ENCODE measurements around the gene ALDOA. TPM values are rescaled to one million over a fixed set of nuclear protein-coding genes. Genes with fewer than 3 reads are reported as not detected.

The ALDOA gene
- total and polyA plus RNA-seq, 9 of the 15 experiments (the other 6 are each of a cell fraction or from before 2014, with no cell fraction given) = 311 to 2,224 (median 1,293) TPM

DNA sequence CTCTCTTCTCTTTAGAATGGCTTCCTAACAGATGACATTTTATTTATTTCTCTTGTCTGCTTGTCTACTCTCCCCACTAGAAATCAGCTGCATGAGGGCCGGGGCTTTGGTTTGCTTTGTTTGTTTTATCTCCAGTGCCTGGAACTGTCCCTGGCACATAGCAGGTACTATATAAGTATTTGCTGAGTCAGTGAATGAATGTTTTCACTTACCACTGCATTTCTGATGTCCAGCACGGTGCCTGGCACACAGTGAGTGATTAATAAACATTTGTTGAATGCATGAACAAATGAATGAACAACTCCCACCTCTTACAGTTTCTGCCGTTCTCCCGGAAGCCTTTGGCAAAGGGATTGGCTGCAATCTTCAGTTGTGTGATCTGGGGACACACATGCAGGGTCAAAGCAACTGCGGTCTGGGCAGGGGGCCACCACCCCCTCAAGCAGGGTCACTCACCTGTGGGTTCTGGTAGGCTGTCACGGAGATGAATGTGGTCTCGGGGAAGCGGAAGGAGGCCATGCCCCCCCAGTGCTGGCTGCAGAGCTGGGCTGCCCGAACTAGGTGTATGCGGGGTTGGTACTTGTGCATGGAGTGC, 22.8 kb downstream of the ALDOA start (continued):
- TF ChIP-seq, protein P1, sequence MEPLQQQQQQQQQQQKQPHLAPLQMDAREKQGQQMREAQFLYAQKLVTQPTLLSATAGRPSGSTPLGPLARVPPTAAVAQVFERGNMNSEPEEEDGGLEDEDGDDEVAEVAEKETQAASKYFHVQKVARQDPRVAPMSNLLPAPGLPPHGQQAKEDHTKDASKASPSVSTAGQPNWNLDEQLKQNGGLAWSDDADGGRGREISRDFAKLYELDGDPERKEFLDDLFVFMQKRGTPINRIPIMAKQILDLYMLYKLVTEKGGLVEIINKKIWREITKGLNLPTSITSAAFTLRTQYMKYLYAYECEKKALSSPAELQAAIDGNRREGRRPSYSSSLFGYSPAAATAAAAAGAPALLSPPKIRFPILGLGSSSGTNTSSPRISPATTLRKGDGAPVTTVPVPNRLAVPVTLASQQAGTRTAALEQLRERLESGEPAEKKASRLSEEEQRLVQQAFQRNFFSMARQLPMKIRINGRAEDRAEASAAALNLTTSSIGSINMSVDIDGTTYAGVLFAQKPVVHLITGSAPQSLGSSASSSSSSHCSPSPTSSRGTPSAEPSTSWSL (CRISPR knock-in tag; IDR thresholded peaks at IDR 0.05; ENCODE audit: borderline replicate concordance) = no peak
- TF ChIP-seq TAF1 (IDR thresholded peaks at IDR 0.05; ENCODE audit: control insufficient read depth, extremely low read depth, insufficient read depth, low read length, severe bottlenecking) = no peak
- TF ChIP-seq ZBTB7A (IDR thresholded peaks at IDR 0.05; ENCODE audit: borderline replicate concordance, control insufficient read depth, low read depth, low read length) = peak; percentile 12; the same call in 1 of the 2 replicates
- no peak for TF ChIP-seq TBL1XR1 (IDR thresholded peaks at IDR 0.05; ENCODE audit: low read length in 2 of 2)
- no peak for TF ChIP-seq JUNB (CRISPR knock-in tag; conservative IDR thresholded peaks at IDR 0.05)
- no peak for TF ChIP-seq ZNF143 (CRISPR knock-in tag; IDR thresholded peaks at IDR 0.05)
- TF ChIP-seq ETV5 (CRISPR knock-in tag; IDR thresholded peaks at IDR 0.05; ENCODE audit: low read depth) = no peak
- no peak for TF ChIP-seq NR2F6 (CRISPR knock-in tag; IDR thresholded peaks at IDR 0.05)
- no peak for TF ChIP-seq NCOA2 (IDR thresholded peaks at IDR 0.05; ENCODE audit: partially characterized antibody in 2 of 2)
- TF ChIP-seq MCM2 (IDR thresholded peaks at IDR 0.05; ENCODE audit: low read depth) = no peak
- TF ChIP-seq MAFK (IDR thresholded peaks at IDR 0.05; ENCODE audit: low read length) = peak; percentile 65
- peak; percentile 78 for TF ChIP-seq MAFF (IDR thresholded peaks at IDR 0.05; ENCODE audit: low read length)
- TF ChIP-seq, protein P2, sequence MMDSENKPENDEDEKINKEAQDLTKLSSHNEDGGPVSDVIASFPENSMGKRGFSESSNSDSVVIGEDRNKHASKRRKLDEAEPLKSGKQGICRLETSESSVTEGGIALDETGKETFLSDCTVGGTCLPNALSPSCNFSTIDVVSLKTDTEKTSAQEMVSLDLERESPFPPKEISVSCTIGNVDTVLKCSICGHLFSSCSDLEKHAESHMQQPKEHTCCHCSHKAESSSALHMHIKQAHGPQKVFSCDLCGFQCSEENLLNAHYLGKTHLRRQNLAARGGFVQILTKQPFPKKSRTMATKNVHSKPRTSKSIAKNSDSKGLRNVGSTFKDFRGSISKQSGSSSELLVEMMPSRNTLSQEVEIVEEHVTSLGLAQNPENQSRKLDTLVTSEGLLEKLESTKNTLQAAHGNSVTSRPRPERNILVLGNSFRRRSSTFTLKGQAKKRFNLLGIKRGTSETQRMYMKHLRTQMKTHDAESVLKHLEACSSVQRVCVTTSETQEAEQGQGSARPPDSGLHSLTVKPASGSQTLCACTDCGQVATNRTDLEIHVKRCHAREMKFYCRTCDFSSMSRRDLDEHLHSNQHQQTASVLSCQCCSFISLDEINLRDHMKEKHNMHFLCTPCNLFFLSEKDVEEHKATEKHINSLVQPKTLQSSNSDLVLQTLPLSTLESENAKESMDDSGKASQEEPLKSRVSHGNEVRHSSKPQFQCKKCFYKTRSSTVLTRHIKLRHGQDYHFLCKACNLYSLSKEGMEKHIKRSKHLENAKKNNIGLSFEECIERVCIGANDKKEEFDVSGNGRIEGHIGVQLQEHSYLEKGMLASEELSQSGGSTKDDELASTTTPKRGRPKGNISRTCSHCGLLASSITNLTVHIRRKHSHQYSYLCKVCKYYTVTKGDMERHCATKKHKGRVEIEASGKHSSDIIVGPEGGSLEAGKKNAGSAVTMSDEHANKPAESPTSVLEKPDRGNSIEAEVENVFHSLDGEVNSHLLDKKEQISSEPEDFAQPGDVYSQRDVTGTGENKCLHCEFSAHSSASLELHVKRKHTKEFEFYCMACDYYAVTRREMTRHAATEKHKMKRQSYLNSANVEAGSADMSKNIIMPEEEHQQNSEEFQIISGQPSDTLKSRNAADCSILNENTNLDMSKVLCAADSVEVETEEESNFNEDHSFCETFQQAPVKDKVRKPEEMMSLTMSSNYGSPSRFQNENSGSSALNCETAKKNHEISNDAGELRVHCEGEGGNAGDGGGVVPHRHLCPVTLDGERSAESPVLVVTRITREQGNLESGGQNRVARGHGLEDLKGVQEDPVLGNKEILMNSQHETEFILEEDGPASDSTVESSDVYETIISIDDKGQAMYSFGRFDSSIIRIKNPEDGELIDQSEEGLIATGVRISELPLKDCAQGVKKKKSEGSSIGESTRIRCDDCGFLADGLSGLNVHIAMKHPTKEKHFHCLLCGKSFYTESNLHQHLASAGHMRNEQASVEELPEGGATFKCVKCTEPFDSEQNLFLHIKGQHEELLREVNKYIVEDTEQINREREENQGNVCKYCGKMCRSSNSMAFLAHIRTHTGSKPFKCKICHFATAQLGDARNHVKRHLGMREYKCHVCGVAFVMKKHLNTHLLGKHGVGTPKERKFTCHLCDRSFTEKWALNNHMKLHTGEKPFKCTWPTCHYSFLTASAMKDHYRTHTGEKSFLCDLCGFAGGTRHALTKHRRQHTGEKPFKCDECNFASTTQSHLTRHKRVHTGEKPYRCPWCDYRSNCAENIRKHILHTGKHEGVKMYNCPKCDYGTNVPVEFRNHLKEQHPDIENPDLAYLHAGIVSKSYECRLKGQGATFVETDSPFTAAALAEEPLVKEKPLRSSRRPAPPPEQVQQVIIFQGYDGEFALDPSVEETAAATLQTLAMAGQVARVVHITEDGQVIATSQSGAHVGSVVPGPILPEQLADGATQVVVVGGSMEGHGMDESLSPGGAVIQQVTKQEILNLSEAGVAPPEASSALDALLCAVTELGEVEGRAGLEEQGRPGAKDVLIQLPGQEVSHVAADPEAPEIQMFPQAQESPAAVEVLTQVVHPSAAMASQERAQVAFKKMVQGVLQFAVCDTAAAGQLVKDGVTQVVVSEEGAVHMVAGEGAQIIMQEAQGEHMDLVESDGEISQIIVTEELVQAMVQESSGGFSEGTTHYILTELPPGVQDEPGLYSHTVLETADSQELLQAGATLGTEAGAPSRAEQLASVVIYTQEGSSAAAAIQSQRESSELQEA (IDR thresholded peaks at IDR 0.05; ENCODE audit: low read depth) = no peak
- TF ChIP-seq ZNF699 (CRISPR knock-in tag; IDR thresholded peaks at IDR 0.05; ENCODE audit: insufficient replicate concordance) = no peak
- TF ChIP-seq SRSF7 (optimal IDR thresholded peaks at IDR 0.05; ENCODE audit: low read depth, low read length) = no peak
- no peak for TF ChIP-seq TAF7 (tag; IDR thresholded peaks at IDR 0.05)

All from K562 (cell line).